Endothelial cell of umbilical vein (primary cell): ENCODE results near the gene ALK.

ENCODE experiments used
- EZH2 ChIP-seq: IDR thresholded peaks from 2 replicates; pipeline ENCODE4 v1.6.1; 2012; ENCODE audit warnings: borderline replicate concordance, low read depth, mild to moderate bottlenecking, moderate library complexity, low read length, inconsistent platforms; ENCODE audit not compliant: severe bottlenecking
- TF ChIP-seq, protein P1 (sequence below), 2 donors: IDR thresholded peaks; 1 replicate in 1 of 2; 2 replicates in 1 of 2; pipeline ENCODE4 v1.5.1; 2011; ENCODE audit warnings: low read length in 2 of 2, mild to moderate bottlenecking in 2 of 2, moderate library complexity in 2 of 2, control low read depth in 1 of 2, inconsistent platforms in 1 of 2, low read depth in 1 of 2; ENCODE audit not compliant: insufficient read depth in 1 of 2; ENCODE audit errors: extremely low read depth in 1 of 2

DNA sequence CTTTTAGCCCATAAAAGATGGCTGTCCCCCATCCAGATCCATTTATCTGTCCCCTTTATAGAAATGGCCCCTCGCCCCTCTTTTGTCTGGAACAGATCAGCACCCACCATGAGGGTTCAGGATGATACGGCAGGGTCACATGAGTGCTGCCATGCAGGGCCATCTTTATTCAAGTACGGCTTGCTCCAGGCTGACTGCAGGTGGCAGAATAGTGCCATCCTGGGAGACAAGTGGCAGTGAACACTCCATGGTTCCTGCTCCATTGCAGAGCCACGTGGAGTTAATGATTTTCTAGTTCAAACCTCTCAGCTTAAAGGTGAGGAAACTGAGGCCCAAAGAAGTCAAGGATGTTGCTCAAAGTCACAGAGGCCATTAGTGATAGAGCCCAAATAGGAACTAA lies 625.5 kb downstream of the ALK start:
- TF ChIP-seq, protein P1, sequence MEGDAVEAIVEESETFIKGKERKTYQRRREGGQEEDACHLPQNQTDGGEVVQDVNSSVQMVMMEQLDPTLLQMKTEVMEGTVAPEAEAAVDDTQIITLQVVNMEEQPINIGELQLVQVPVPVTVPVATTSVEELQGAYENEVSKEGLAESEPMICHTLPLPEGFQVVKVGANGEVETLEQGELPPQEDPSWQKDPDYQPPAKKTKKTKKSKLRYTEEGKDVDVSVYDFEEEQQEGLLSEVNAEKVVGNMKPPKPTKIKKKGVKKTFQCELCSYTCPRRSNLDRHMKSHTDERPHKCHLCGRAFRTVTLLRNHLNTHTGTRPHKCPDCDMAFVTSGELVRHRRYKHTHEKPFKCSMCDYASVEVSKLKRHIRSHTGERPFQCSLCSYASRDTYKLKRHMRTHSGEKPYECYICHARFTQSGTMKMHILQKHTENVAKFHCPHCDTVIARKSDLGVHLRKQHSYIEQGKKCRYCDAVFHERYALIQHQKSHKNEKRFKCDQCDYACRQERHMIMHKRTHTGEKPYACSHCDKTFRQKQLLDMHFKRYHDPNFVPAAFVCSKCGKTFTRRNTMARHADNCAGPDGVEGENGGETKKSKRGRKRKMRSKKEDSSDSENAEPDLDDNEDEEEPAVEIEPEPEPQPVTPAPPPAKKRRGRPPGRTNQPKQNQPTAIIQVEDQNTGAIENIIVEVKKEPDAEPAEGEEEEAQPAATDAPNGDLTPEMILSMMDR (IDR thresholded peaks at IDR 0.05; ENCODE audit: extremely low read depth in 1 of 2, insufficient read depth in 1 of 2, low read depth in 1 of 2, low read length in 2 of 2): no peak
- TF ChIP-seq EZH2: no peak
